ENCODE results near the gene NMBR.
A peak's percentile ranks its signal among the peaks of the same experiment; 100 is the strongest.

The NMBR gene

GRCh38 chr6:142187209-142187608 lies 40.3 kb upstream of the NMBR start (continued):
- TF ChIP-seq, protein P1, sequence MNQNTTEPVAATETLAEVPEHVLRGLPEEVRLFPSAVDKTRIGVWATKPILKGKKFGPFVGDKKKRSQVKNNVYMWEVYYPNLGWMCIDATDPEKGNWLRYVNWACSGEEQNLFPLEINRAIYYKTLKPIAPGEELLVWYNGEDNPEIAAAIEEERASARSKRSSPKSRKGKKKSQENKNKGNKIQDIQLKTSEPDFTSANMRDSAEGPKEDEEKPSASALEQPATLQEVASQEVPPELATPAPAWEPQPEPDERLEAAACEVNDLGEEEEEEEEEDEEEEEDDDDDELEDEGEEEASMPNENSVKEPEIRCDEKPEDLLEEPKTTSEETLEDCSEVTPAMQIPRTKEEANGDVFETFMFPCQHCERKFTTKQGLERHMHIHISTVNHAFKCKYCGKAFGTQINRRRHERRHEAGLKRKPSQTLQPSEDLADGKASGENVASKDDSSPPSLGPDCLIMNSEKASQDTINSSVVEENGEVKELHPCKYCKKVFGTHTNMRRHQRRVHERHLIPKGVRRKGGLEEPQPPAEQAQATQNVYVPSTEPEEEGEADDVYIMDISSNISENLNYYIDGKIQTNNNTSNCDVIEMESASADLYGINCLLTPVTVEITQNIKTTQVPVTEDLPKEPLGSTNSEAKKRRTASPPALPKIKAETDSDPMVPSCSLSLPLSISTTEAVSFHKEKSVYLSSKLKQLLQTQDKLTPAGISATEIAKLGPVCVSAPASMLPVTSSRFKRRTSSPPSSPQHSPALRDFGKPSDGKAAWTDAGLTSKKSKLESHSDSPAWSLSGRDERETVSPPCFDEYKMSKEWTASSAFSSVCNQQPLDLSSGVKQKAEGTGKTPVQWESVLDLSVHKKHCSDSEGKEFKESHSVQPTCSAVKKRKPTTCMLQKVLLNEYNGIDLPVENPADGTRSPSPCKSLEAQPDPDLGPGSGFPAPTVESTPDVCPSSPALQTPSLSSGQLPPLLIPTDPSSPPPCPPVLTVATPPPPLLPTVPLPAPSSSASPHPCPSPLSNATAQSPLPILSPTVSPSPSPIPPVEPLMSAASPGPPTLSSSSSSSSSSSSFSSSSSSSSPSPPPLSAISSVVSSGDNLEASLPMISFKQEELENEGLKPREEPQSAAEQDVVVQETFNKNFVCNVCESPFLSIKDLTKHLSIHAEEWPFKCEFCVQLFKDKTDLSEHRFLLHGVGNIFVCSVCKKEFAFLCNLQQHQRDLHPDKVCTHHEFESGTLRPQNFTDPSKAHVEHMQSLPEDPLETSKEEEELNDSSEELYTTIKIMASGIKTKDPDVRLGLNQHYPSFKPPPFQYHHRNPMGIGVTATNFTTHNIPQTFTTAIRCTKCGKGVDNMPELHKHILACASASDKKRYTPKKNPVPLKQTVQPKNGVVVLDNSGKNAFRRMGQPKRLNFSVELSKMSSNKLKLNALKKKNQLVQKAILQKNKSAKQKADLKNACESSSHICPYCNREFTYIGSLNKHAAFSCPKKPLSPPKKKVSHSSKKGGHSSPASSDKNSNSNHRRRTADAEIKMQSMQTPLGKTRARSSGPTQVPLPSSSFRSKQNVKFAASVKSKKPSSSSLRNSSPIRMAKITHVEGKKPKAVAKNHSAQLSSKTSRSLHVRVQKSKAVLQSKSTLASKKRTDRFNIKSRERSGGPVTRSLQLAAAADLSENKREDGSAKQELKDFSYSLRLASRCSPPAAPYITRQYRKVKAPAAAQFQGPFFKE (tag by site-specific recombination; IDR thresholded peaks at IDR 0.05; ENCODE audit: borderline replicate concordance): no peak
- no peak for TF ChIP-seq ZNF521 (tag by site-specific recombination; IDR thresholded peaks at IDR 0.05)
- TF ChIP-seq ZNF514 (tag by site-specific recombination; IDR thresholded peaks at IDR 0.05): no peak
- TF ChIP-seq ZNF157 (tag by site-specific recombination; IDR thresholded peaks at IDR 0.05): no peak
- TF ChIP-seq ZNF26 (tag by site-specific recombination; IDR thresholded peaks at IDR 0.05): no peak

DNA sequence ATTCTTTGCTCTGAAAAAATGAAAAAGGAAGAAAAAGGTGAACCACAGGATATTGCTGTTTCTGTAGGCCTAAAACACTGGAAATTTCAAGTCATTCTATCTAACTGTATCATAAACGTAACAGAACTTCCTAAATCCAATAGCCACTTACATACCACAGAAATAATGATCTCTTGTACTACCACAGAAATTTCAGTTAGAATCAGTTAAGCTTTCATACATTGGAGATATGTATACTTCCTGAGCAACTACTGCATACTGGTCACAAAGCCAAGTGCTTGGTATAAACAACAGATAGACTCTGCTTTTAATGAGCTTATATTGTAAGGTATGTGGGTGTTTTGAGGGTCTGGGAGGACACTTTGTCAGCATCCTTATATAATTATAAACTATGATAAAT lies 38.7 kb upstream of the NMBR start:
- H3K9me3 ChIP-seq (ENCODE audit: control insufficient read depth, insufficient read depth, low read depth, low read length): no peaks in the 10 kb centered on the region
- CTCF ChIA-PET: interaction anchor here (0.6 to 2.7 kb wide), 5 partner anchors 9 to 522 kb away, joined by 3 to 37 read pairs (median 4); no protein-coding TSS in a partner anchor
- H3K4me3 ChIP-seq (ENCODE audit: low read depth, low read length): no peak overlapping the region
- no peak overlapping the region for H3K27ac ChIP-seq (ENCODE audit: extremely low read depth, low read depth, low read length)
- POLR2A ChIA-PET: no interaction called here
- no peak for TF ChIP-seq ZNF624 (tag by site-specific recombination; IDR thresholded peaks at IDR 0.05)
- no peak for TF ChIP-seq ZNF202 (tag by site-specific recombination; IDR thresholded peaks at IDR 0.05; ENCODE audit: borderline replicate concordance)
- peaks cover 13% of the 10 kb centered on the region for H3K4me1 ChIP-seq (ENCODE audit: control insufficient read depth, insufficient read depth, low read length)
- peaks cover 0 to 12% of the 10 kb centered on the region in 2 experiments; a peak in 1 of 3 replicates for H3K36me3 ChIP-seq (ENCODE audit: control insufficient read depth in 2 of 2, insufficient read depth in 1 of 2, low read length in 2 of 2)

DNA sequence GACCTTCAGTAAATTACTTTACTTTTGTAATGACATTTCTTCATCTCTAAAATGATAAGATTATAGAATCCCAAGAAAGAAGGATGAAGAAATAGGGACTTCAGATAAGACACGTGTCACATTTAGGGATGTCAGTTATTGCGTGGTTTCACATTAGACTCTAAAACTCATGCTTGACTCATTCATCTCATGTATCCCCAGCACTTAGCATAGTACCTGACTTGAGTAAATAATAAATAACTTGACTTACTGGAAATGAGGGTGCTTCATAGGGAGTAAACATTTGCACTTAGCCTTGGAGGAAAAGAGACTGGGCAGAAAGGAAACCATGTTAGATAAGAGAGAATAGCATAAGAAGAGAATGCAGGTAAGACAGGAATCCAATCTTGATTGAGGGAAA lies 37.4 kb upstream of the NMBR start:
- peak; percentile 67; the same call in 1 of the 2 replicates for TF ChIP-seq GLI4 (tag by site-specific recombination; IDR thresholded peaks at IDR 0.05)
- no peak for TF ChIP-seq ZNF211 (tag by site-specific recombination; IDR thresholded peaks at IDR 0.05; ENCODE audit: low read depth)
- CTCF ChIA-PET: no interaction called here
- POLR2A ChIA-PET: no interaction called here

DNA sequence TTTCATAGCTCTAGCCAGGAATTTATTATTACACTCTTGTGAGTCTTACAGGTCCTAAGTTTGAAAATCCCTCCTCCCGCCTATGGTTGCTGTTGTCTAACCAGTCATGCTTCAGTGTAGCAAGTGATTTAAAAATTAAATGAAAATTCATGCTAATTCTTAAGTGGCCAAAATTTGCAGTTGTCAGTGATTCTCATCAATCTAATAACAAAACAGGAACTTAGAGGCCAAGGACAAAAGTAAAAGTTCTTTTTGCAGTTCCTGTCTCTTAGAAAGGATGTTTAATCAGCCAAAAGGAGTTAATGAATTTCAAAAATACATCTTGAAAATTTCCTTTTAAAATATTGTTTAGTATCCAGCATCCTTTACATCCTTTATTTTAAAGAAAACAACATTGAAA lies 36.4 kb upstream of the NMBR start:
- Histone ChIP-seq H3K36me3 (ENCODE audit: control insufficient read depth in 2 of 2, insufficient read depth in 1 of 2, low read length in 2 of 2) (peaks cover under 1 to 6% of the 10 kb centered on the region in 2 experiments; a peak in 1 of 3 replicates), H3K4me1 (ENCODE audit: control insufficient read depth, insufficient read depth, low read length) (peaks cover 13% of the 10 kb centered on the region), H3K27ac (ENCODE audit: extremely low read depth, low read depth, low read length) (no peak overlapping the region), H3K9me3 (ENCODE audit: control insufficient read depth, insufficient read depth, low read depth, low read length) (no peaks in the 10 kb centered on the region), H3K4me3 (ENCODE audit: low read depth, low read length) (no peak overlapping the region)
- TF ChIP-seq ZNF26 (tag by site-specific recombination; IDR thresholded peaks at IDR 0.05) (no peak), ZNF248 (tag by site-specific recombination; IDR thresholded peaks at IDR 0.05) (no peak), HOXC10 (CRISPR knock-in tag; IDR thresholded peaks at IDR 0.05) (no peak), SP3 (tag by site-specific recombination; IDR thresholded peaks at IDR 0.05) (no peak)
- ChIA-PET CTCF (interaction anchor here (0.6 kb wide), 1 partner anchor 74 kb away, joined by 3 read pairs; no protein-coding TSS in a partner anchor), POLR2A (no interaction called here)

More for the DNA sequence above, 37.4 kb upstream of the NMBR start:
- H3K9me3 ChIP-seq (ENCODE audit: control insufficient read depth, insufficient read depth, low read depth, low read length): no peaks in the 10 kb centered on the region
- no peak overlapping the region for H3K27ac ChIP-seq (ENCODE audit: extremely low read depth, low read depth, low read length)
- peaks cover 13% of the 10 kb centered on the region for H3K4me1 ChIP-seq (ENCODE audit: control insufficient read depth, insufficient read depth, low read length)
- no peak overlapping the region for H3K4me3 ChIP-seq (ENCODE audit: low read depth, low read length)
- peaks cover 0 to 9% of the 10 kb centered on the region in 2 experiments; a peak in 1 of 3 replicates for H3K36me3 ChIP-seq (ENCODE audit: control insufficient read depth in 2 of 2, insufficient read depth in 1 of 2, low read length in 2 of 2)
